Mucosa of rectum (tissue), 2 donors: ENCODE data around the gene AMZ1.

Source experiments
- H3K27ac ChIP-seq, 2 donors: one replicate each; pipeline ENCODE4 v1.7.0; 2013; ENCODE audit warnings: inconsistent platforms in 2 of 2, low read depth in 2 of 2, low read length in 2 of 2
- H3K27me3 ChIP-seq, 2 donors: one replicate each; pipeline ENCODE4 v1.7.0; 2013; ENCODE audit warnings: low read length in 2 of 2; ENCODE audit not compliant: control insufficient read depth in 2 of 2, insufficient read depth in 2 of 2
- H3K36me3 ChIP-seq, 2 donors: one replicate each; pipeline ENCODE4 v1.7.0; 2013; ENCODE audit warnings: low read length in 2 of 2; ENCODE audit not compliant: control insufficient read depth in 2 of 2, insufficient read depth in 2 of 2
- H3K4me1 ChIP-seq, 2 donors: one replicate each; pipeline ENCODE4 v1.7.0; 2013; ENCODE audit warnings: low read length in 2 of 2, mild to moderate bottlenecking in 1 of 2; ENCODE audit not compliant: control insufficient read depth in 2 of 2, insufficient read depth in 2 of 2
- H3K4me3 ChIP-seq, 2 donors: one replicate each; pipeline ENCODE4 v1.7.0; 2013; ENCODE audit warnings: low read length in 2 of 2
- H3K9ac ChIP-seq, 2 donors: one replicate each; pipeline ENCODE4 v1.7.0; 2013; ENCODE audit warnings: low read length in 2 of 2, low read depth in 1 of 2, mild to moderate bottlenecking in 1 of 2
- H3K9me3 ChIP-seq, 2 donors: one replicate each; pipeline ENCODE4 v1.7.0; 2013; ENCODE audit warnings: low read length in 2 of 2; ENCODE audit not compliant: control insufficient read depth in 2 of 2
- donor health status: healthy.
- donor health status: Normal muscosa, but diverticular disease.

The AMZ1 gene

DNA sequence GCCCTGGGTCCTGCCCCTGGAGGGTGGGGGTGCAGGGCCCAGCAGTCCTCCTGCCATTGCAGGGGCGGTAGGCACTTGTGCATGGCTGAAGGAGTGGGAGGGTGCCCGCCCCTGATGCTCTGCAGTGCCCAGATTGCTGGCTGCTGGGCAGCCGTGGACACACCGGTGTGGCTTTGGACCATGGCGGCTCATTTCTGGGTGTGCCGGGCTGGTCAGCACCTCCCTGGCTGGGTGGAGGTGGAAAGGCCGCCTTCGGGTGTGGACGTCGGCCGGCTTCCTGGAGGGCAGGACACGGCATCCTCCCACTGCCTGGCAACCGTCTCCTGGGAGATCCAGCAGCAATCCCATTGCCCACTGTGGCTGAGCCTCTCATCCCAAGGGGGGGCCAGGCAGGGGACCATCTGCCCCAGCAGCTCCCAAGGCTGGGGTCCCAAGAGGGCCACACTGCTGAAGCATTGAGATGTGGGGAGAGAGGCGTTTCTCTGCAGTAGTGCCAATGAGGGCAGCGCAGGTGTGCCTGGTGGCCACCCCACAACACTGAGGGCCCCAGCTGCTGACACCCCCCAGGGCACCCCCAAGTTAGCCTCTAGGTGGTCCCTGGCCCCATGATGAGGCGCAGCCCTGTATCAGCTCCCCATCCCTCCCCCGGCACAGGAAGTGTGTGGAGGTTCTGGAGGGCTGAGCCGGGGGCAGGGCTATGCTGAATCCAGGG, 43.3 kb upstream of the AMZ1 start:
- peaks cover 9 to 13% of the 10 kb centered on the region in 2 donors for H3K4me1 ChIP-seq
- no peaks in the 10 kb centered on the region for H3K9me3 ChIP-seq
- H3K9ac ChIP-seq = no peak overlapping the region
- no peaks in the 10 kb centered on the region for H3K27me3 ChIP-seq
- H3K36me3 ChIP-seq = no peaks in the 10 kb centered on the region
- no peak overlapping the region for H3K4me3 ChIP-seq
- H3K27ac ChIP-seq = peak overlapping the region in 1 of 2 donors; percentile 16

DNA sequence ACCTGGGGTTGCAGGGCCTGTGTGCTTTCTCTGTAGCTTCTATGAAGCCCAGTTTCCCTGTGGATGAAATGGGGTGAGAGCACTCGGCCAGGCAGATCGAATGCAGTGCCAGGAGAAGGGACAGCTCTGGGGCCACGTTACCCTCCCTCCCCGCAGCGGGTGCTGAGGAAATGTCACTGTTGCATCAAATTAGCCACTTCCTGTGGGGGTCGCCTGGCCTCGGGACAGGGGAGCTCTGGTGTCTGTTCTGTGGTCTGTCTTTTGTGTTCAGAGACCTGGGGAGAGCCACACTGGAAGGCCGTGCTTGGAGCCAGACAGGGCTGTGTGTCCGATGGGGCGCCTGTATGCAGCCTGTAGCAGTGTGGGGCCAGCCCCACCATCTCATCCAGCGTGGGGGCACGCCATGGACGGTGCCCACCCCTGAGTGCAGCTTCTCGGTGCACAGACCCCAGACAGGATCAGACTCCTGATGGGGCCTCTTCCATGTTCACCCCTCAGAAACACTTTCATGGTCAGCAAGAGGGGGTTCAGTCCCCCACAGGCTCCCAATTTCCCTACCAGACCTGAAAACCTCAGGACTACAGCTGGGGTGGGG, 42.6 kb upstream of the AMZ1 start:
- no peaks in the 10 kb centered on the region for H3K9me3 ChIP-seq
- H3K36me3 ChIP-seq = peaks cover 0 to 2% of the 10 kb centered on the region in 2 donors
- no peaks in the 10 kb centered on the region for H3K27me3 ChIP-seq
- H3K4me1 ChIP-seq = peaks cover 8 to 13% of the 10 kb centered on the region in 2 donors
- no peak overlapping the region for H3K4me3 ChIP-seq
- H3K9ac ChIP-seq = no peak overlapping the region
- peak overlapping the region in 1 of 2 donors; percentile 16 for H3K27ac ChIP-seq

DNA sequence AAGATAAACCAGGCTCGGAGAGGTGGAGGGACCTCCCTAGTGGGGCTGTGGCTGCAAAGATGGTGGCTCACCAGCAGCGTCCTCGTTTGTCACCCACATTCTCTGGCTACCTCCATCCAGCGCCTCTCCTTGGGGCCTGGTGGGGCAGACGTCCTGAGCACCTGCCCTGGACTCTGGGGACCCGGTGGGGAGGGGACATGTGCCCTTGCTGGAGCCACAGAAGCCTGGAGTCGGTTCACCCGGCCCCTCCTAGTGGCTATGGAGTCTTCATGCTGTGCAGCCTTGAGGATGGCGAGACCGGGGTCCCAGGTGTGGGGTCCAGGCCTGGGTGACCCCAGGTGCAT, 41.7 kb upstream of the AMZ1 start:
- Histone ChIP-seq H3K27ac (no peak overlapping the region), H3K9ac (no peak overlapping the region), H3K9me3 (no peaks in the 10 kb centered on the region), H3K27me3 (no peaks in the 10 kb centered on the region), H3K36me3 (peaks cover 0 to 2% of the 10 kb centered on the region in 2 donors), H3K4me3 (no peak overlapping the region), H3K4me1 (peaks cover 0 to 7% of the 10 kb centered on the region in 2 donors)

DNA sequence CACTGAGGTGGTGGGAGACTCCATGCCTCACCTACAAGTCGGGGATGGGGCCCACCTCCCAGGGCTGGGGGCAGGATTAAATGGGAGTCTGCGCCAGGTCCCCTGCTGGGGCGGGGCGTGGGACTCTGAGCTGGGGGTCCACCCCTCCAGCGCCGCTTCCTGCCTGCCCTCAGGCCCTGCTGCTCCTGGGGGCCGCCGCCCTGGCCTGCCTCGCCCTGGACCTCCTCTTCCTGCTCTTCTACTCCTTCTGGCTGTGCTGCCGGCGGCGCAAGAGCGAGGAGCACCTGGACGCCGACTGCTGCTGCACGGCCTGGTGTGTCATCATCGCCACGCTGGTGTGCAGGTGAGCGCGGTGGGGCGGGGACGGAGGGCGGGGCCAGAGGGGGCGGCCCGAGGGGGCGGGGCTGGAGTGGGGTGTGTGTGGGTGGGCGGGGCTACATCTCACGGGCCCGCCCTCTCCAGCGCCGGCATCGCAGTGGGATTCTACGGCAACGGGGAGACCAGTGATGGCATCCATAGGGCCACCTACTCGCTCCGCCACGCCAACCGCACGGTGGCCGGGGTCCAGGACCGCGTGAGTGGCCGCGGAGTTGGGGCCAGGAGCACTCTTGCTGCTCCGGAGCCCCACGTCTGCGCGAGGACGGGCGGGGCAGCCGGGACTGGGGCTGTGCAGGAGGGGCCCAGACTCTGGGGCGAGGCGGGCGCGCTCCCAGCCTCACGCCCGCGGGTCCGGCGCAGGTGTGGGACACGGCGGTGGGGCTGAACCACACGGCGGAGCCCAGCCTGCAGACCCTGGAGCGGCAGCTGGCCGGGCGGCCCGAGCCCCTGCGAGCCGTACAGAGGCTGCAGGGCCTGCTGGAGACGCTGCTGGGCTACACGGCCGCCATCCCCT, 41.1 kb upstream of the AMZ1 start:
- Histone ChIP-seq H3K27ac (no peak overlapping the region), H3K4me3 (no peak overlapping the region), H3K27me3 (no peaks in the 10 kb centered on the region), H3K9ac (no peak overlapping the region), H3K9me3 (no peaks in the 10 kb centered on the region), H3K4me1 (peaks cover 0 to 5% of the 10 kb centered on the region in 2 donors), H3K36me3 (peaks cover 2 to 5% of the 10 kb centered on the region in 2 donors)

DNA sequence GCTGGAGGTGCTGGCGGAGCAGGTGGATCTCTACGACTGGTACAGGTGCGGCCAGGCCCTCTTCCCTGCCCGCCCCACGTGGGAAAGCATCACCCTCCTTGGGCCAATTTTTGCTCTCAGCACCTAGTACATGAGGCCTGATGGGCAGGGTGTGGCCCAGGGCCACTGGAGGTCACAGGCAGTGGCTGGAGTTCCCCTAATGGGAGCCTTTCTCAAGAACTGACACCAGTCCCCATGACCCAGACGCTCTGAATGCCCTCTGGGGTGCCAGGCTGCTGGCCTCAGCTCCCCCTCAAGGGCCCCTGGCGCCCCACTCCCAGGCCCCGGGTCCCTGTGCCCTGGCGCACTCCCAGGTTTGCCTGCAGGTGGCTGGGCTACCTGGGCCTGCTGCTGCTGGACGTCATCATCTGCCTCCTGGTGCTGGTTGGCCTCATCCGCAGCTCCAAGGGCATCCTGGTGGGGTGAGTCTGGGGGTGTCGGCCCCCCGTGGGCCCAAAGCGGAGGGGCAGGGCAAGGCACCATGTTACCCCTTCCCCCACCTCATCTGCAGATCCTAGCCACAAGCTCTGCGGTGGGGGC, 40.3 kb upstream of the AMZ1 start:
- no peaks in the 10 kb centered on the region for H3K9me3 ChIP-seq
- no peak overlapping the region for H3K27ac ChIP-seq
- H3K4me3 ChIP-seq = no peak overlapping the region
- H3K4me1 ChIP-seq = peaks cover 0 to 5% of the 10 kb centered on the region in 2 donors
- peaks cover 3 to 7% of the 10 kb centered on the region in 2 donors for H3K36me3 ChIP-seq
- no peaks in the 10 kb centered on the region for H3K27me3 ChIP-seq
- no peak overlapping the region for H3K9ac ChIP-seq

DNA sequence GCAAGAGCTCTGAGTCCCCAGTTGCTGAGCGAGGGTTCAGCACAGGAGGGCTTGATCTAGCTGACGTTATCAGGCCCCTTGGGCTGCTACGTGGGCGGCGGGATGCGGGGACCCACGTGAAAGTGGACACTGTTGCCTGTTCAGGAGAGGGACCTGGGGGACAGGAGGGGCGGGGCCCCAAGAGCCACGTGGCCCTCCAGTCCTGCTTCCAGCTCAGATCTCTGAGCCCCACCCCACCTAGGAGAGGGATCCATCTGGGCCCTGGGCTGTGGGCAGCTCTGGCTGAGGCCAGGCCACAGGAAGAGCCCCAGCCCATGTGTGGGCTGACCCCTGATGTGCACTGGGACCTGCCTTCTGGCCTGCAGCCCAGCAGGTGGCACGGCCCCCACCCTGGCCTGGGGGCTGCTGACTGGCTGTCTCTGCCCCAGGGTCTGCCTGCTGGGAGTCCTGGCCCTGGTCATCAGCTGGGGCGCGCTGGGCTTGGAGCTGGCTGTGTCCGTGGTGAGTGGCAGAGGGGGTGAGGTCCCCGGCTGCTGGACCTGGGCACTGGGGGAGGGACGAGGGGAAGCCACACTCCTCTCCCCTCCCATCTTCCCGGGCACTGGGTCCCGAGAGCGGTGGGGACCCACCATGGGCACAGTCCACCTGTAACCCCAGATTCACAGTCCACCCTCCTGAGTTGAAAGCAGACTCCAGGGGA, 38.7 kb upstream of the AMZ1 start:
- Histone ChIP-seq H3K9ac (no peak overlapping the region), H3K4me3 (no peak overlapping the region), H3K27ac (no peak overlapping the region), H3K9me3 (no peaks in the 10 kb centered on the region), H3K27me3 (no peaks in the 10 kb centered on the region), H3K36me3 (peaks cover 3 to 7% of the 10 kb centered on the region in 2 donors), H3K4me1 (peaks cover 0 to 4% of the 10 kb centered on the region in 2 donors)

DNA sequence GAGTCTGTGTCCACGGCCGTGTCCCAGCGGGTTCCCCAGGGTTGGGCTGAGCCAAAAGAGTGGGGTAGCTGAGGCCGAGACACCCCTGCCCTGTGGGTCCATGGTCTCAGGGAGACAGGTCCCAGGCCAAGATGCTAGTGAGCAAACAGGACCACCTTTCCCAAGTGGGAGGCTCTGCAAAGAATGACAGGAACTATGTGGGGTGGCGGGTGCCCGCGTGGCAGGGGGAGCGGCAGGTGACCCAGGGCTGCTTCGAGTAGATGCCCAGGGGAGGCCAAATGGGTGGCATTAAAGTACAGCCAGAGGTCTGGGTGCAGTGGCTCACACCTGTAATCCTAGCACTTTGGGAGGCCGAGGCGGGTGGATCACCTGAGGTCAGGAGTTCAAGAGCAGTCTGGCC, 38.0 kb upstream of the AMZ1 start:
- H3K27me3 ChIP-seq = no peaks in the 10 kb centered on the region
- H3K9me3 ChIP-seq = no peaks in the 10 kb centered on the region
- no peak overlapping the region for H3K4me3 ChIP-seq
- no peak overlapping the region for H3K27ac ChIP-seq
- H3K4me1 ChIP-seq = no peaks in the 10 kb centered on the region
- peaks cover 3 to 7% of the 10 kb centered on the region in 2 donors for H3K36me3 ChIP-seq
- H3K9ac ChIP-seq = no peak overlapping the region

DNA sequence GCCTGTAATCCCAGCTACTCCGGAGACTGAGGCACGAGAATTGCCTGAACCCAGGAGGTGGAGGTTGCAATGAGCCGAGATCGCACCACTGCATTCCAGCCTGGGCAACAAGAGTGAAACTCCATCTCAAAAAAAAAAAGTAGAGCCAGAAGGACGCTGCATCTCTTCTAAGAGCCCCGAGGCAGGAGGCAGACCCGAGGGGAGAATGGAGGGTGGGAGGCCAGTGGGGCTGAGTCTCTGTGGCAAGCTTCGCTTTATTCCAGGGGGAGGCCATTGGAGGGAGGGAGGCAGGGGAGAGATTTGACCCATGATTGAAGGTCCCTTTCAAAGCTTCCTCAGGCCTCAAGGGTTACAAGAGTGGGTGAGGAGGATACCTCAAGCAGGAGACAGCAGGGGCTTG, 37.6 kb upstream of the AMZ1 start:
- no peak overlapping the region for H3K9ac ChIP-seq
- H3K9me3 ChIP-seq = no peaks in the 10 kb centered on the region
- H3K4me1 ChIP-seq = no peaks in the 10 kb centered on the region
- no peak overlapping the region for H3K4me3 ChIP-seq
- H3K27me3 ChIP-seq = no peaks in the 10 kb centered on the region
- peaks cover 3 to 7% of the 10 kb centered on the region in 2 donors for H3K36me3 ChIP-seq
- no peak overlapping the region for H3K27ac ChIP-seq

DNA sequence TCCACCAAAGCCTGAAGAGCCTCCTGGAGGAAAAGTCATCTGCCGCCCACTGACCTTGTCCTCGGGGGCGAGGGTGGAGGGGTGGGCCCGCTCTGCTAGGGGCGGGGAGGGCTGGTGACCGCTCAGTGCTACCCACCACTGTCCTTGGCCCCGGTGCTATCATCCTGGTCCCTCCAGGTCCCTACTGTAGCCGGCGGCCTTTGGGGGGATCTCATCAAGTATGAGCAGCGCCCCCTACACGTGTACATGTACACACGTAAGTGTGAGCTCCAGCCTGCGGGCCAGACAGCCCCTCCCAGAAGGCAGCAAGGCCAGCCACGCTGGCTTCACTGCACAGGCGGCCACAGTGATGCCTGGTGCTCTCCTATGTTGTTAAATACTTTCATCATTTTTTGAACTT, 36.7 kb upstream of the AMZ1 start:
- Histone ChIP-seq H3K27ac (no peak overlapping the region), H3K27me3 (no peaks in the 10 kb centered on the region), H3K36me3 (peaks cover 3 to 7% of the 10 kb centered on the region in 2 donors), H3K9me3 (no peaks in the 10 kb centered on the region), H3K4me3 (no peak overlapping the region), H3K4me1 (no peaks in the 10 kb centered on the region), H3K9ac (no peak overlapping the region)
